ENCODE data around the gene POLD2.
A peak's percentile ranks its signal among the peaks of the same experiment; 100 is the strongest.

The POLD2 gene

DNA sequence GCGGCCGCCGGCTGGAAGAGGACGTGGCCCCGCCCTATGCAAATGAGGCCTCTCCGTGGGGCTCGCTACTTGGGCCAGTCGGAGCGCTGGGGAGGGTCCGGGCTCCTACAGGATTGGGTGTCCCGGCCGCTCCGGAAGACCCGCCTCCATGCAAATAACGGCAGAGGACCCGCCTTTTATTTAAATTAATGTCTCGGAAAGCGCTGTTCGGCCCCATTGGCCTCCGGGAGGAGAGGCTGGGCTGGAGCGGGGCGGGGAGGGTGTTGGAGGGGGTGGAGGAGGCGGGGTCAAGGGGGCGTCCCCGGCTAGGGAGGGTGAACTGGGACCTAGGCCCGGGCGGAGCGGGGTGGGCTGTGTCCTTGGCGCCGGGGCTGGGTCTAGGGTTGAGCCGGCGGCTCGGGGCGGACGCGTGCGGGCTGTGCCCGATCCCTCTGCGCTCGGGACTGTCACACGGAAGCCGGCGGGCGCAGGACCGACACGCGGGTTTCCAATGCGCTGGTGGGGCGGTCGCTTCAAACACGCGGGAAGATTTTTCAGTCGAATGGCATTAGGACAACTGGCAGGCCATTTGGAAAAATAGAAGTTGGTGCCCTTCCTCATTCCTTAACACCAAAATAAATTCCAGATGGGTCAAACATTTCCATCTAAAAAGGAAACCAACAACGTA lies 40.7 kb downstream of the POLD2 start:
- DNase-seq (ENCODE audit: low read depth in 2 of 2) = peak; percentile 93 to 99

- DNase-seq (ENCODE audit: low read depth in 2 of 2) = no peak
Measured at GRCh38 chr7:44081266-44081748, 42.0 kb downstream of the POLD2 start.

DNA sequence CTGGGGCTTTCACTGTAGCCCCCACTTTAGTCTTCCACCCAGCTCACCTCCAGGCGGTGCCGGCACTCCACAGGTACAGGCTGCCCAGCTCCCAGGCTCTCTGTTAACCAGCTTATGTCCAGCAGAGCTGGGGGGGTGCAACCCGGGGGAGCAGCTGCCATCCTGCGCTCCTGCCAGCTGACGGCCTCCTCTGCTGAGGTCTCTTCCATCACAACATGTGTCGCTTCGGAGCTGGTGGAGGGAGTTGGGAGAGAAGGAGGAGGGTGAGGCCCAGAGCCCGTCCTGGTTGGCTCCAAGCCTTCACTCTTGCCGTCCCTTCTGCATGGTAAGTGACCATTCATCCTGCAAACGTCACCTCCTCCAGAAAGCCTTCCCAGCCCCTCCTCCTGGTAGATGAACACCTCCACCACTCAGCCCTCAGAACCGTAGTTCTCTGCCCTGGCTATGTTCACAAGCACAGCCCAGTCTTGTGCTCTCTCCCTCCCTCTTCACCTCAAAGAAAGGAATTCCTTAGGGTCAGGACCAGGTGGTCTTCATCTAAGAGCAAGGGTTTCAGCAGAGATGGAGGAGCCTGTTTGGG lies 42.6 kb downstream of the POLD2 start:
- no peak for DNase-seq (ENCODE audit: low read depth in 2 of 2)

- DNase-seq (ENCODE audit: low read depth in 2 of 2) = no peak
Measured at GRCh38 chr7:44080118-44080517, 43.2 kb downstream of the POLD2 start.

DNA sequence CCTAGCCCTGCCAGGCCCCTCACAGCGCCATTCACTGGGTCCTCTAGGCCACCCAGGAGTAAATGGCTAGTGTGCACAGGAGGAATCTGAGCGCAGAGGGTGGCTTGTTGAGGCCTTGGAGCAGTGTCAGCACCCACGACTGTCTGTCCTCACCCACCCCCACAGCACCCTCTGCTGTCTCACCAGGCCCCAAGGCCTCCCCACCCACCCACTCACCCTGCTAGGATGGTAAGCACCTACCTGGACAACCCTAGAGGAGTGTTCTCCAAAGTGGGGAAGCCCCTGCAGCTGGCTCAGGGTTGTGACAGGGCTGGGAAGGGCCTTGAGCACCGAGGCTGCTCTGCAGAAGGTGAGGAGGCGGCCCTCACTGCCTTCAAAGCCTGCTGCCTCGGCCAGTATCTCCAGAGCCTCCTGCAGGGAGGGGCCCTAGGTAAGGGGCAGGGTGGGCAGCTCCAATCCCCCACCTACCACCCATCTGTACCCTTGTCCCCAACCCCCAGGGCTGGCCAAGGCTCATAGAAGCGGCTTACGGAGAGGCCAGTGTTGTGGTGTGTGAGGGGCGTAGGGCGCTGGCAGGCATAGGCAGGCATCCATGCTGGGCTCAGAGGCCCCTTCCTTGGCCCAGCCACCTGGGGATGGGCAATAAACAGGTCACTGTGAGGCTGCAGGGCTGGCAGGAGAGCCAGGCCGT lies 43.9 kb downstream of the POLD2 start:
- DNase-seq (ENCODE audit: low read depth in 2 of 2) = no peak

- no peak for DNase-seq (ENCODE audit: low read depth in 2 of 2)
Measured at GRCh38 chr7:44078521-44078920, 44.8 kb downstream of the POLD2 start.

DNA sequence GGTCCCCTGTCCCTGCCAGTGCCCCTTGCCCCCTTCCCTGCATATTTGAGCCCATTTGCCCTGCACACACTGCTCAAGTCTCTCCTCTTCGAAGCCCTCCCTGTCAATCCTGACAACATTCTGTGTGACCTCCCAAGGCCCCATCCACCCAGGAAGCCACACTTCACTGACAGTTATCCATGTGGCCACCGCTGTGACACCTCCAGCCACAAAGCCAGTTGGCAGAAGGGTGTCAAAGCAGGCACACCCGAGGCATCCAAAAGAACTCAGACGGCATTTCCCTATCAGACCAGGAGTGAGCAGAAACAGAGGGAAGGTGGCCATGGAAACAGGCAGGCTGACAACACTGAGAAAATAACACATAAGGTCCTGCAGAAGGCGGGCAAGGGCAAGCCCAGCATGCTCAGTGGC lies 45.7 kb downstream of the POLD2 start:
- no peak for DNase-seq (ENCODE audit: low read depth in 2 of 2)

- no peak for DNase-seq (ENCODE audit: low read depth in 2 of 2)
Measured at GRCh38 chr7:44077061-44077460, 46.3 kb downstream of the POLD2 start.

GRCh38 chr7:44076101-44076895 lies 47.0 kb downstream of the POLD2 start:
- no peak for DNase-seq (ENCODE audit: low read depth in 2 of 2)

GRCh38 chr7:44075296-44076075 lies 47.9 kb downstream of the POLD2 start:
- no peak for DNase-seq (ENCODE audit: low read depth in 2 of 2)

GRCh38 chr7:44074349-44074695 lies 49.0 kb downstream of the POLD2 start:
- DNase-seq (ENCODE audit: low read depth in 2 of 2) = no peak

- DNase-seq (ENCODE audit: low read depth in 2 of 2) = no peak
Measured at GRCh38 chr7:44073664-44074348, 49.5 kb downstream of the POLD2 start.

DNA sequence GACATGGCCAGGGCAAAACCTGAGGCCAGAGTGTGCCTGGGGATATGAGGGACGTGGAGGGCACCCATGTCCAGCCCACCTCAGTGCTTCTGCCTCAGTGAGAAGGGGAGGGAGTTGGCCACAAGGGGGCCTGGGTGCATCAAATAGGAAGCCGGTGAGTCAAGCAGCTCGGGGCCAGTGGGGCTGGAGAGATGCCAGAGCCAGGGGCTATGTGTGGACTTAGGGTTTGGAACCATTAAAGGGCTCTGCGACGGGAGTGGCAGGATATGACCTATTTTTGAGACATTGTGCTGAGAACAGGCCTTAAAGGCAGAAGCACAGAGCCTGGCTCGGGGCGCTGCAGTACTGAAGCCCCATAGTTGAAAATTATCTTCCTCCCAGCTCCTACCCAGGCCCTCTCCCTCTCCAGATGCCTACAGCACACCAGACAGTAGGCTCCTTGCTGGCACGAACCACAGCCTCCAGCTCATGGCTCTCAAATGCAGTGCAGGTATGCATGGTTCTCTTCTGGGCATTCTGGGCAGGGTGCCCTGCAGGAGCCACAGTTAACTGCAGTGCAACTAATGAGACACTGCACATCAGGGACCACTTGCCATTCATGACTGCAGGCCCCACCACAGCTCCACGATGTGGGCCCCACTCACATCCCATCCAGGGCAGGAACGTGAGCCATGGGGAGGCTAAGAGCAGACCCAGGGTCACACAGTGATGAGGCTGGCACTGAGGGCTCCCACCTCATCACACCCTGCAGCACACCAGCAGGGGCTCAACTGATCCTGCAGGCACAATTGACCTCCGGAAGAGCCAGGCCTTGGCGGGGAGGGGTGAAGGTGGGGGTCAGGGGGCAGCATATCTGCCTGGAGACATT lies 50.8 kb downstream of the POLD2 start:
- no peak for DNase-seq (ENCODE audit: low read depth in 2 of 2)

DNA sequence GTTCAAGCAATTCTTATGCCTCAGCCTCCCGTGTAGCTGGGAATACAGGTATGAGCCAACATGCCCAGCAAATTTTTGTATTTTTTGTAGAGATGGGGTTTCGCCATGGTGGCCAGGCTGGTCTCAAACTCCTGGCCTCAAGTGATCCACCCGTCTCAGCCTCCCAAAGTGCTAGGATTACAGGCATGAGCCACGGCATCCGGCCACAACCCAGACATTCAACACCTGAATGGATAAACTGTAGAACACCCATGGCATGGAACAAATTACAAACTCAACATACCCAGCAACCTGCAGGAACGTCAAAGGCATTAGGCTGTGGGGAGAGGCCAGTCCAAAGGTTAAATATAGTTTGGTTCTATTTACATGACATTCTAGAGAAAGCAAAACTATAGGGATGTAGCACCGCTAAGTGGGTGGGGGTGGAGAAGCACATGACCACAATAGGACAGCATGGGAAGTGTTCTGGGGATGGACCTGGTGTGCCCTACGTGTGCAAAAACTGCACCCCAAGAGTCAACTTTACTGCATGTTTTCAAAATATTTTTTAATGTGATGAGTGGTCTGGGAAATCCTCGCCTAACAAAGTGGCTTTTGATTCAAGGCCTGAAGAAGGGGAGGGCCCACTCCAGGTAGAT lies 51.5 kb downstream of the POLD2 start:
- no peak for DNase-seq (ENCODE audit: low read depth in 2 of 2)

DNA sequence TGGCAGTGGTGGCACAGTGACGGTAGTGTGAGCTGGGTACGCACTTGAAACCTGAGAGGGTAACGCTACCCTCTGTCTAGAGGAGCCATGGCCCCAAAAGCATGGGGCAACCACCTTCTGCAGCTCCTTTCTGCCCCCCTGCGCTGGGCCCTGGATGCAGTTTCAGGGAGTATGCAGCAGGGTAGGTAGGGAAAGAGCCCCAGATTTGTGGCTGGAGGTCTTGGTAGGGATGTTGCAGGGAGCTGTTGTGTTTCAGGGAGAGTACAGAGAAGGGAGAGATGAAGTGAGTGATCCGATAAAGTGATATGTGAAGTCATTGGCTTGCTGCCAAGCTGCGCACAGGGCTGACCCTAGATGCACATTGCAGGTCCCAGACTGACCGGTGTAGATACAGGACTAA lies 55.3 kb downstream of the POLD2 start:
- no peak for DNase-seq (ENCODE audit: low read depth in 2 of 2)

- no peak for DNase-seq (ENCODE audit: low read depth in 2 of 2)
Measured at GRCh38 chr7:44067064-44067951, 56.0 kb downstream of the POLD2 start.

GRCh38 chr7:44066494-44067063 lies 56.8 kb downstream of the POLD2 start:
- DNase-seq (ENCODE audit: low read depth in 2 of 2) = no peak

- DNase-seq (ENCODE audit: low read depth in 2 of 2) = no peak
Measured at GRCh38 chr7:44066111-44066460, 57.3 kb downstream of the POLD2 start.
